ENCODE data around the gene NQO2. TPM values are rescaled to one million over a fixed set of nuclear protein-coding genes. Genes with fewer than 3 reads are reported as not detected.

NQO2 gene
- total RNA-seq, 1 experiment from 2014 or later: 45.7 TPM

GRCh38 chr6:3035397-3035796 lies 35.7 kb downstream of the NQO2 start:
- no peak for TF ChIP-seq CTCF (IDR thresholded peaks at IDR 0.05)
- TF ChIP-seq POLR2AphosphoS5 (IDR thresholded peaks at IDR 0.05; ENCODE audit: low read depth, low read length): no peak
- Histone ChIP-seq H3K4me1 (ENCODE audit: control insufficient read depth, insufficient read depth, low read length) (no peaks in the 10 kb centered on the region), H3K9me3 (ENCODE audit: control insufficient read depth, insufficient read depth, low read depth, low read length) (no peaks in the 10 kb centered on the region), H3K27ac (ENCODE audit: low read length) (no peak overlapping the region), H3K27me3 (ENCODE audit: control insufficient read depth, insufficient read depth, low read length) (peaks cover 2% of the 10 kb centered on the region; the same call in 1 of the 2 replicates), H3K36me3 (ENCODE audit: control insufficient read depth, insufficient read depth, low read length) (no peaks in the 10 kb centered on the region), H3K4me3 (ENCODE audit: low read depth in 2 of 2, low read length in 2 of 2) (no peak overlapping the region)
- no TSS peak for BruUV-seq (replicated peaks)
- in situ Hi-C loops (cut with HindIII; ENCODE audit: low pct_unique_long_range_greater_than_20kb, low sequenced_read_pairs): no loop called here
- intact Hi-C loops (cut with micrococcal nuclease; ENCODE audit: unreplicated experiment): no loop called here
- ChIA-PET POLR2A (no interaction called here), CTCF (no interaction called here)
- ATAC-seq (no peak), DNase-seq (ENCODE audit: low read depth, low spot score) (no peak)

GRCh38 chr6:3036861-3037637 lies 37.4 kb downstream of the NQO2 start:
- no TSS peak for BruUV-seq (replicated peaks)
- Histone ChIP-seq H3K9me3 (ENCODE audit: control insufficient read depth, insufficient read depth, low read depth, low read length) (no peaks in the 10 kb centered on the region), H3K27me3 (ENCODE audit: control insufficient read depth, insufficient read depth, low read length) (peaks cover 2% of the 10 kb centered on the region; the same call in 1 of the 2 replicates), H3K4me3 (ENCODE audit: low read depth in 2 of 2, low read length in 2 of 2) (no peak overlapping the region), H3K4me1 (ENCODE audit: control insufficient read depth, insufficient read depth, low read length) (no peaks in the 10 kb centered on the region), H3K36me3 (ENCODE audit: control insufficient read depth, insufficient read depth, low read length) (no peaks in the 10 kb centered on the region), H3K27ac (ENCODE audit: low read length) (no peak overlapping the region)
- DNase-seq (ENCODE audit: low read depth, low spot score): no peak
- no peak for ATAC-seq
- in situ Hi-C loops (cut with HindIII; ENCODE audit: low pct_unique_long_range_greater_than_20kb, low sequenced_read_pairs) (no loop called here), intact Hi-C loops (cut with micrococcal nuclease; ENCODE audit: unreplicated experiment) (no loop called here)
- ChIA-PET CTCF (no interaction called here), POLR2A (no interaction called here)
- TF ChIP-seq TCF7L2 (IDR thresholded peaks at IDR 0.05; ENCODE audit: low read depth, low read length) (no peak), REST (IDR thresholded peaks at IDR 0.05; ENCODE audit: insufficient read depth in 1 of 2, low read depth in 2 of 2, low read length in 1 of 2) (no peak), POLR2AphosphoS5 (IDR thresholded peaks at IDR 0.05; ENCODE audit: low read depth, low read length) (no peak), CTCF (IDR thresholded peaks at IDR 0.05) (no peak), SIN3A (IDR thresholded peaks at IDR 0.05; ENCODE audit: borderline replicate concordance, insufficient read depth, low read depth, low read length) (no peak)

All from Panc1 (cell line).